Neural progenitor cell (in vitro differentiated cells): Measurements from ENCODE around the gene COIL.

Source experiments
- EZH2phosphoT487 ChIP-seq: fragments of 200-600 bp; sonication (generic); IDR thresholded peaks from 2 replicates; pipeline ENCODE4 v1.6.1; 2017; ENCODE audit warnings: antibody characterized with exemption
- TF ChIP-seq, protein P1 (sequence below): fragments of 200-600 bp; sonication (generic); IDR thresholded peaks from 2 replicates; pipeline ENCODE4 v1.5.1; 2017; ENCODE audit warnings: antibody characterized with exemption, mild to moderate bottlenecking

GRCh38 chr17:56936697-56937322 is 24.0 kb downstream of the COIL start:
- TF ChIP-seq, protein P1, sequence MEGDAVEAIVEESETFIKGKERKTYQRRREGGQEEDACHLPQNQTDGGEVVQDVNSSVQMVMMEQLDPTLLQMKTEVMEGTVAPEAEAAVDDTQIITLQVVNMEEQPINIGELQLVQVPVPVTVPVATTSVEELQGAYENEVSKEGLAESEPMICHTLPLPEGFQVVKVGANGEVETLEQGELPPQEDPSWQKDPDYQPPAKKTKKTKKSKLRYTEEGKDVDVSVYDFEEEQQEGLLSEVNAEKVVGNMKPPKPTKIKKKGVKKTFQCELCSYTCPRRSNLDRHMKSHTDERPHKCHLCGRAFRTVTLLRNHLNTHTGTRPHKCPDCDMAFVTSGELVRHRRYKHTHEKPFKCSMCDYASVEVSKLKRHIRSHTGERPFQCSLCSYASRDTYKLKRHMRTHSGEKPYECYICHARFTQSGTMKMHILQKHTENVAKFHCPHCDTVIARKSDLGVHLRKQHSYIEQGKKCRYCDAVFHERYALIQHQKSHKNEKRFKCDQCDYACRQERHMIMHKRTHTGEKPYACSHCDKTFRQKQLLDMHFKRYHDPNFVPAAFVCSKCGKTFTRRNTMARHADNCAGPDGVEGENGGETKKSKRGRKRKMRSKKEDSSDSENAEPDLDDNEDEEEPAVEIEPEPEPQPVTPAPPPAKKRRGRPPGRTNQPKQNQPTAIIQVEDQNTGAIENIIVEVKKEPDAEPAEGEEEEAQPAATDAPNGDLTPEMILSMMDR, result no peak
- no peak for TF ChIP-seq EZH2phosphoT487
